IMR-90 (cell line): ENCODE data around the gene SEC16A. TPM values are rescaled to one million over a fixed set of nuclear protein-coding genes. Genes with fewer than 3 reads are reported as not detected.

Experiments used
- ATAC-seq: fragments of 200-7000 bp; cut with Tn5 transposase; 2 replicates; pipeline ENCODE4 v1.9.1; 2020; ENCODE audit warnings: low read depth, mild to moderate bottlenecking, moderate library complexity
- BruUV-seq: library from RNA; stranded (reverse); fragments of 400-500 nt; replicated peaks from 2 replicates; lab custom pipeline; 2021; lab: Mats Ljungman, UMichigan
- CTCF ChIA-PET: fragments of 300-600 bp; formaldehyde crosslinking; extraction: SDS; loops from one replicate; lab custom pipeline; 2021; ENCODE audit warnings: antibody characterized with exemption; lab: Yijun Ruan, JAX
- POLR2A ChIA-PET: fragments of 300-600 bp; sonication (Branson Sonifier 250); formaldehyde crosslinking; loops from one replicate; lab custom pipeline; 2022; ENCODE audit warnings: antibody characterized with exemption; ENCODE audit not compliant: unreplicated experiment; lab: Charles Lee
- DNase-seq: peaks from one replicate; pipeline ENCODE4 v3.0.0; 2013
- H2AFZ ChIP-seq: replicated peaks from 2 replicates; pipeline ENCODE3; 2013; ENCODE audit warnings: low read length, mild to moderate bottlenecking; ENCODE audit not compliant: poor library complexity
- H2AK5ac ChIP-seq: 2 replicates; pipeline ENCODE4 v1.6.1; 2013; ENCODE audit warnings: low read depth, low read length, inconsistent platforms
- H2AK9ac ChIP-seq: replicated peaks from 2 replicates; pipeline ENCODE3; 2013; ENCODE audit warnings: mild to moderate bottlenecking, low read depth, low read length, moderate library complexity; ENCODE audit not compliant: poor library complexity
- H2BK120ac ChIP-seq: 2 replicates; pipeline ENCODE4 v1.6.1; 2013; ENCODE audit warnings: low read depth, low read length, inconsistent platforms
- H2BK15ac ChIP-seq: 3 replicates; pipeline ENCODE4 v1.6.1; 2013; ENCODE audit warnings: low read depth, low read length, inconsistent platforms
- H2BK20ac ChIP-seq: 2 replicates; pipeline ENCODE4 v1.6.1; 2013; ENCODE audit warnings: low read depth, mild to moderate bottlenecking, inconsistent platforms, low read length, moderate library complexity
- H2BK5ac ChIP-seq: 2 replicates; pipeline ENCODE4 v1.6.1; 2013; ENCODE audit warnings: mild to moderate bottlenecking, low read depth, low read length, inconsistent platforms; ENCODE audit not compliant: poor library complexity, severe bottlenecking
- H3K14ac ChIP-seq: replicated peaks from 2 replicates; pipeline ENCODE4 v1.6.1; 2013; ENCODE audit warnings: low read depth, low read length, inconsistent platforms
- H3K18ac ChIP-seq: 2 replicates; pipeline ENCODE4 v1.6.1; 2013; ENCODE audit warnings: low read depth, low read length, control low read depth
- H3K23ac ChIP-seq: 2 replicates; pipeline ENCODE4 v1.6.1; 2013; ENCODE audit warnings: low read depth, low read length, inconsistent platforms
- H3K27ac ChIP-seq: 2 replicates; pipeline ENCODE4 v1.5.1; 2013; ENCODE audit warnings: mild to moderate bottlenecking, control low read depth, low read length; ENCODE audit not compliant: insufficient read depth
- H3K27me3 ChIP-seq: 2 replicates; pipeline ENCODE4 v1.6.1; 2013; ENCODE audit warnings: low read length; ENCODE audit not compliant: control insufficient read depth, insufficient read depth
- H3K36me3 ChIP-seq: 2 replicates; pipeline ENCODE4 v1.6.1; 2013; ENCODE audit warnings: low read length, mixed read lengths; ENCODE audit not compliant: control insufficient read depth, insufficient read depth
- H3K4ac ChIP-seq: 2 replicates; pipeline ENCODE4 v1.6.1; 2013; ENCODE audit warnings: low read depth, low read length, inconsistent platforms
- H3K4me1 ChIP-seq: 2 replicates; pipeline ENCODE4 v1.6.1; 2013; ENCODE audit warnings: low read length, mixed read lengths; ENCODE audit not compliant: control insufficient read depth, insufficient read depth
- H3K4me2 ChIP-seq: 2 replicates; pipeline ENCODE4 v1.6.1; 2013; ENCODE audit warnings: low read depth, mild to moderate bottlenecking, control low read depth, low read length, moderate library complexity
- H3K4me3 ChIP-seq: 2 replicates; pipeline ENCODE4 v1.5.1; 2013; ENCODE audit warnings: low read depth, mild to moderate bottlenecking, control low read depth, low read length, moderate library complexity; ENCODE audit not compliant: insufficient read depth
- H3K56ac ChIP-seq: 2 replicates; pipeline ENCODE4 v1.6.1; 2013; ENCODE audit warnings: low read length, inconsistent platforms; ENCODE audit not compliant: insufficient read depth; ENCODE audit errors: extremely low read depth
- H3K79me1 ChIP-seq, 2 experiments: 2 replicates each; pipeline ENCODE4 v1.6.1; 2013; ENCODE audit warnings: low read length in 2 of 2, inconsistent platforms in 1 of 2, low read depth in 1 of 2
- H3K9ac ChIP-seq: 2 replicates; pipeline ENCODE4 v1.6.1; 2013; ENCODE audit warnings: low read depth, low read length, control low read depth
- H3K9me1 ChIP-seq: 2 replicates; pipeline ENCODE4 v1.6.1; 2013; ENCODE audit warnings: low read length, inconsistent platforms; ENCODE audit not compliant: insufficient read depth
- H3K9me3 ChIP-seq: 2 replicates; pipeline ENCODE4 v1.6.1; 2013; ENCODE audit warnings: low read length; ENCODE audit not compliant: control insufficient read depth, insufficient read depth
- H4K20me1 ChIP-seq: 2 replicates; pipeline ENCODE4 v1.6.1; 2013; ENCODE audit warnings: low read length, inconsistent platforms; ENCODE audit not compliant: insufficient read depth
- H4K5ac ChIP-seq: 2 replicates; pipeline ENCODE4 v1.6.1; 2013; ENCODE audit warnings: mild to moderate bottlenecking, low read depth, low read length, control low read depth
- H4K8ac ChIP-seq, 2 experiments: 2 replicates each; pipeline ENCODE4 v1.6.1; 2013; ENCODE audit warnings: low read depth in 2 of 2, low read length in 2 of 2, control low read depth in 1 of 2, inconsistent platforms in 1 of 2
- H4K91ac ChIP-seq: 2 replicates; pipeline ENCODE4 v1.6.1; 2013; ENCODE audit warnings: low read depth, low read length, inconsistent platforms; ENCODE audit not compliant: insufficient read depth
- BHLHE40 ChIP-seq: fragments of 150-350 bp; IDR thresholded peaks from 2 replicates; pipeline ENCODE4 v1.6.1; 2016; ENCODE audit warnings: mild to moderate bottlenecking, low read depth, low read length
- CEBPB ChIP-seq: IDR thresholded peaks from 2 replicates; pipeline ENCODE4 v1.6.1; 2012; ENCODE audit warnings: low read depth, low read length, improper control_type of control experiment
- CHD1 ChIP-seq: IDR thresholded peaks from 2 replicates; pipeline ENCODE4 v1.6.1; 2012; ENCODE audit warnings: low read depth, low read length, improper control_type of control experiment
- CTCF ChIP-seq: conservative IDR thresholded peaks from 2 replicates; pipeline ENCODE4 v1.5.1; 2012; ENCODE audit warnings: mild to moderate bottlenecking, low read depth, low read length, improper control_type of control experiment
- ELK1 ChIP-seq: fragments of 150-350 bp; IDR thresholded peaks from 2 replicates; pipeline ENCODE4 v1.6.1; 2016; ENCODE audit warnings: low read depth, mild to moderate bottlenecking, low read length, moderate library complexity, borderline replicate concordance
- FOS ChIP-seq: fragments of 150-350 bp; IDR thresholded peaks from 2 replicates; pipeline ENCODE4 v1.6.1; 2016; ENCODE audit warnings: low read depth, low read length
- MAFK ChIP-seq: IDR thresholded peaks from 2 replicates; pipeline ENCODE4 v1.6.1; 2012; ENCODE audit warnings: low read depth, low read length, improper control_type of control experiment
- MAZ ChIP-seq: IDR thresholded peaks from 2 replicates; pipeline ENCODE4 v1.6.1; 2012; ENCODE audit warnings: low read depth, mild to moderate bottlenecking, low read length, improper control_type of control experiment, moderate library complexity, borderline replicate concordance
- MXI1 ChIP-seq: IDR thresholded peaks from 2 replicates; pipeline ENCODE4 v1.6.1; 2012; ENCODE audit warnings: low read depth, mild to moderate bottlenecking, low read length, moderate library complexity, borderline replicate concordance
- NFE2L2 ChIP-seq: fragments of 150-350 bp; IDR thresholded peaks from 2 replicates; pipeline ENCODE4 v1.6.1; 2016; ENCODE audit warnings: low read depth, mild to moderate bottlenecking, low read length
- POLR2A ChIP-seq: IDR thresholded peaks from 2 replicates; pipeline ENCODE4 v1.6.1; 2012; ENCODE audit warnings: mild to moderate bottlenecking, low read depth, low read length
- RAD21 ChIP-seq: IDR thresholded peaks from 2 replicates; pipeline ENCODE4 v1.6.1; 2012; ENCODE audit warnings: low read length, improper control_type of control experiment
- RCOR1 ChIP-seq: IDR thresholded peaks from 2 replicates; pipeline ENCODE4 v1.6.1; 2012; ENCODE audit warnings: mild to moderate bottlenecking, low read length, improper control_type of control experiment; ENCODE audit not compliant: insufficient replicate concordance
- RFX5 ChIP-seq: IDR thresholded peaks from 2 replicates; pipeline ENCODE4 v1.8.0; 2012; ENCODE audit warnings: low read depth, mild to moderate bottlenecking, low read length, moderate library complexity
- SMC3 ChIP-seq: fragments of 150-350 bp; IDR thresholded peaks from 2 replicates; pipeline ENCODE4 v1.6.1; 2016; ENCODE audit warnings: low read depth, mild to moderate bottlenecking, antibody characterized with exemption, low read length, moderate library complexity
- USF2 ChIP-seq: fragments of 150-350 bp; IDR thresholded peaks from 2 replicates; pipeline ENCODE4 v1.6.1; 2017; ENCODE audit warnings: mild to moderate bottlenecking, antibody characterized with exemption, low read length, low read depth
- WGBS, 2 experiments: methylation state at CpG; one replicate each; pipeline versions ENCODE4 v1.1.5 to v1.1.7; 2013; ENCODE audit warnings: missing lambda C conversion rate in 2 of 2; ENCODE audit not compliant: insufficient read length in 1 of 2; ENCODE audit errors: extremely low coverage in 2 of 2; 5-methylcytosine and 5-hydroxymethylcytosine counted together
- dilution Hi-C: fragments of 300-500 bp; cut with HindIII; formaldehyde crosslinking; loops from one replicate; pipeline ENCODE4 v1.14.3; 2018; ENCODE audit warnings: low sequenced_read_pairs; ENCODE audit not compliant: unreplicated experiment
- in situ Hi-C: fragments of 300-500 bp; cut with MboI; formaldehyde crosslinking; loops from 3 replicates; pipeline ENCODE4 v1.14.3; 2019; ENCODE audit warnings: low sequenced_read_pairs, inconsistent platforms, mixed read lengths
- intact Hi-C: fragments of 100-400 bp; cut with micrococcal nuclease; formaldehyde crosslinking; loops from 2 replicates; pipeline ENCODE4 v1.10.0; 2022
- polyA plus RNA-seq, 3 experiments: library from polyadenylated mRNA; depleted of rRNA; stranded (reverse); fragments of >200 nt; gene quantifications; 2 replicates each; pipeline ENCODE4 v1.2.3, GENCODE V29; 2012; ENCODE audit warnings: low replicate concordance in 1 of 3
- total RNA-seq: library from RNA; depleted of rRNA; stranded (reverse); fragments of >200 nt; gene quantifications from 2 replicates; pipeline ENCODE4 v1.2.3, GENCODE V29; 2012

Gene SEC16A
- total and polyA plus RNA-seq, 2 of the 4 experiments (the other 2 are of a cell fraction), result 12.2 to 48.1 TPM

- no peaks in the 10 kb centered on the region for H3K9me1 ChIP-seq
- no TSS peak for BruUV-seq
- H3K18ac ChIP-seq, result no peak overlapping the region
- no peak overlapping the region for H3K23ac ChIP-seq
- no peak overlapping the region for H3K56ac ChIP-seq
- DNase-seq (no peak), ATAC-seq (no peak)
- POLR2A ChIA-PET, result no interaction called here
- in situ Hi-C loops, result no loop called here
- H2BK5ac ChIP-seq, result no peak overlapping the region
- H4K91ac ChIP-seq, result no peak overlapping the region
- no peak overlapping the region for H3K27ac ChIP-seq
- WGBS, 2 experiments, result 95% methylated on average over 15 of the region's 26 CpGs; no CpG with 5 or more reads in 1 of the 2 experiments
- no peaks in the 10 kb centered on the region for H3K4me1 ChIP-seq
- H3K27me3 ChIP-seq, result no peaks in the 10 kb centered on the region
- no peak overlapping the region for H2AK5ac ChIP-seq
- dilution Hi-C loops, result no loop called here
- no peak overlapping the region for H3K4ac ChIP-seq
- H2BK20ac ChIP-seq, result no peak overlapping the region
- TF ChIP-seq BHLHE40 (no peak), MAFK (no peak), POLR2A (no peak), FOS (no peak), CHD1 (no peak), RAD21 (no peak), CTCF (no peak), USF2 (no peak), ELK1 (no peak), MAZ (no peak), NFE2L2 (no peak), SMC3 (no peak), MXI1 (no peak), RFX5 (no peak), RCOR1 (no peak), CEBPB (no peak)
- no peak overlapping the region for H2AK9ac ChIP-seq
- H3K9ac ChIP-seq, result no peak overlapping the region
- no peak overlapping the region for H4K8ac ChIP-seq
- no peak overlapping the region for H3K4me2 ChIP-seq
- intact Hi-C loops, result no loop called here
- H2BK15ac ChIP-seq, result no peak overlapping the region
- H3K9me3 ChIP-seq, result no peaks in the 10 kb centered on the region
- H4K20me1 ChIP-seq, result peaks cover 19% of the 10 kb centered on the region
- no peak overlapping the region for H2AFZ ChIP-seq
- H4K5ac ChIP-seq, result no peak overlapping the region
- CTCF ChIA-PET, result no interaction called here
- H3K4me3 ChIP-seq, result no peak overlapping the region
- peaks cover 80% of the 10 kb centered on the region for H3K36me3 ChIP-seq
- H3K79me1 ChIP-seq, result peaks cover 15 to 29% of the 10 kb centered on the region in 2 experiments; a peak in 2 of 4 replicates
- no peak overlapping the region for H2BK120ac ChIP-seq
- no peak overlapping the region for H3K14ac ChIP-seq
Measured at GRCh38 chr9:136451221-136451877, 31.5 kb downstream of the SEC16A start.
